ENCODE measurements around the gene TNFSF12. TPM values are rescaled to one million over a fixed set of nuclear protein-coding genes. Genes with fewer than 3 reads are reported as not detected.

Gene TNFSF12
- total and polyA plus RNA-seq, 9 of the 15 experiments (the other 6 are each of a cell fraction or from before 2014, with no cell fraction given) = 0.03 to 0.95 (median 0.19) TPM; not detected in 3

- TF ChIP-seq, protein P1, sequence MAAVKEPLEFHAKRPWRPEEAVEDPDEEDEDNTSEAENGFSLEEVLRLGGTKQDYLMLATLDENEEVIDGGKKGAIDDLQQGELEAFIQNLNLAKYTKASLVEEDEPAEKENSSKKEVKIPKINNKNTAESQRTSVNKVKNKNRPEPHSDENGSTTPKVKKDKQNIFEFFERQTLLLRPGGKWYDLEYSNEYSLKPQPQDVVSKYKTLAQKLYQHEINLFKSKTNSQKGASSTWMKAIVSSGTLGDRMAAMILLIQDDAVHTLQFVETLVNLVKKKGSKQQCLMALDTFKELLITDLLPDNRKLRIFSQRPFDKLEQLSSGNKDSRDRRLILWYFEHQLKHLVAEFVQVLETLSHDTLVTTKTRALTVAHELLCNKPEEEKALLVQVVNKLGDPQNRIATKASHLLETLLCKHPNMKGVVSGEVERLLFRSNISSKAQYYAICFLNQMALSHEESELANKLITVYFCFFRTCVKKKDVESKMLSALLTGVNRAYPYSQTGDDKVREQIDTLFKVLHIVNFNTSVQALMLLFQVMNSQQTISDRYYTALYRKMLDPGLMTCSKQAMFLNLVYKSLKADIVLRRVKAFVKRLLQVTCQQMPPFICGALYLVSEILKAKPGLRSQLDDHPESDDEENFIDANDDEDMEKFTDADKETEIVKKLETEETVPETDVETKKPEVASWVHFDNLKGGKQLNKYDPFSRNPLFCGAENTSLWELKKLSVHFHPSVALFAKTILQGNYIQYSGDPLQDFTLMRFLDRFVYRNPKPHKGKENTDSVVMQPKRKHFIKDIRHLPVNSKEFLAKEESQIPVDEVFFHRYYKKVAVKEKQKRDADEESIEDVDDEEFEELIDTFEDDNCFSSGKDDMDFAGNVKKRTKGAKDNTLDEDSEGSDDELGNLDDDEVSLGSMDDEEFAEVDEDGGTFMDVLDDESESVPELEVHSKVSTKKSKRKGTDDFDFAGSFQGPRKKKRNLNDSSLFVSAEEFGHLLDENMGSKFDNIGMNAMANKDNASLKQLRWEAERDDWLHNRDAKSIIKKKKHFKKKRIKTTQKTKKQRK (IDR thresholded peaks at IDR 0.05; ENCODE audit: borderline replicate concordance, low read depth, low read length) = no peak
- TF ChIP-seq RBM22 (IDR thresholded peaks at IDR 0.05; ENCODE audit: low read depth, low read length, poor library complexity, severe bottlenecking) (peak; percentile 85), ELF2 (CRISPR knock-in tag; IDR thresholded peaks at IDR 0.05) (0 out of 2 replicates have a peak, but pooled peaks have one; percentile 12), MNT (conservative IDR thresholded peaks at IDR 0.05) (peak; percentile 73 to 88), PHF21A (IDR thresholded peaks at IDR 0.05; ENCODE audit: borderline replicate concordance, low read depth) (no peak), ILF3 (IDR thresholded peaks at IDR 0.05; ENCODE audit: borderline replicate concordance) (peak; percentile 86; the same call in 1 of the 2 replicates), TSHZ1 (CRISPR knock-in tag; IDR thresholded peaks at IDR 0.05) (no peak), ZNF717 (CRISPR knock-in tag; IDR thresholded peaks at IDR 0.05) (no peak), ZNF140 (CRISPR knock-in tag; IDR thresholded peaks at IDR 0.05) (no peak), KLF10 (CRISPR knock-in tag; IDR thresholded peaks at IDR 0.05) (no peak), CBX8 (IDR thresholded peaks at IDR 0.05; ENCODE audit: borderline replicate concordance, extremely low read depth, low read depth, low read length, poor library complexity, severe bottlenecking) (no peak), TRIM24 (IDR thresholded peaks at IDR 0.05) (0 out of 4 replicates have a peak, but pooled peaks of 1 of the 2 experiments have one; percentile 15)
Measured at GRCh38 chr17:7579001-7579833, 30.4 kb downstream of the TNFSF12 start, which contains the start of gene CD68 (continued).
